ENCODE measurements around the gene ADRM1. TPM values are rescaled to one million over a fixed set of nuclear protein-coding genes. Genes with fewer than 3 reads are reported as not detected.

Gene ADRM1
- total RNA-seq, 4 donors from 2014 or later: 84.7 to 155 (median 146) TPM

DNA sequence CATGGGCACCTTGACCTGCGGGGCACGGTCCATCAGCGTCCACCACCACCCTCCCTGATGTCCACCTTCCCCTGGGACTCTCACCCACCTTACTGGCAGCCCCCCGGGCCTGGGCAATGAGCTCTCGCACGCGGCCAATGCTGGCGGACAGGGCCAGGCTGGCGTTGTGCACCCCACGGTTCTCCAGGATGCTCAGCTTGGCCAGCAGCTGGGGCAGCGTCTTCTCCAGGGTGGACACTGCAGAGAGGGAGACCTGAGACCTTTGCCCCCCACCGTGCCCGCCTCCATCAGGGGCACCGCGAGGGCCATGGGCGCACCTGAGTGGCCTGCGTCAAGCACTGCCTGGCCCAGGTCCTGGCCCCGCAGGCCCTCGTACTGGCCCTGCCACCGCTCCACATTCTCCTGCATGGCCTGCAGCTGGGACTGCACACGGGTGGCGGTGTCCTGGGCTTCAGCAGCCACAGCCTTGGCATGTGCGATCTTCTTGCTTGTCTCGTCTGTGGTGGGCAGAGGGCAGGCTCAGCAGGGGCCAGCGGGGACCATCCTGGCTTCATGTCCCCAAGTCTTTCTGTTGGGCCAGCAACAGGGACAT, 12.0 kb downstream of the ADRM1 start:
- H3K4me3 ChIP-seq: no peak overlapping the region
- WGBS: 93% methylated on average over 5 of the region's 25 CpGs

DNA sequence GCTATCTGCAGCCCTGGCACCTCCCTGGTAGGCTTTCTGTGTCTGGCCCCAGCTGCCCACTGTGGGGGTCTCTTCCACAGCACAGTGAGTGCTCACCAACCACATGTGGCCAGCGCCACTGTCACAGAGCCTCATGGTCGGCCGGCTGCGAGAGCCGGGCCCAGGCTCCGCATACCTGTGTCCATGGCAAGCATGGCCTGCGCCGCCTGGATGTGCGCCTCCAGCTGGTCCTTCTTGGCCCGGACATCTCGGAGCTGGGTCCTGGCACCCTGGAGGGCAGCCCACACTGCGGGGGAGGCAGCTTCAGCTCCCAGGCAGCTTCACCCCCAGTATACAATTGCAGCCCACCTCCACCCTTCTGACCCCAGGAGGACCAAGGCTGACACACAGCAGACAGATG, 13.0 kb downstream of the ADRM1 start:
- H3K27me3 ChIP-seq: no peaks in the 10 kb centered on the region
- H3K4me1 ChIP-seq: peaks cover 19% of the 10 kb centered on the region
- no peaks in the 10 kb centered on the region for H3K9me3 ChIP-seq
- H3K27ac ChIP-seq: no peak overlapping the region
- no CpG with 5 or more reads among the region's 12 CpGs for WGBS
- TF ChIP-seq, protein P1, sequence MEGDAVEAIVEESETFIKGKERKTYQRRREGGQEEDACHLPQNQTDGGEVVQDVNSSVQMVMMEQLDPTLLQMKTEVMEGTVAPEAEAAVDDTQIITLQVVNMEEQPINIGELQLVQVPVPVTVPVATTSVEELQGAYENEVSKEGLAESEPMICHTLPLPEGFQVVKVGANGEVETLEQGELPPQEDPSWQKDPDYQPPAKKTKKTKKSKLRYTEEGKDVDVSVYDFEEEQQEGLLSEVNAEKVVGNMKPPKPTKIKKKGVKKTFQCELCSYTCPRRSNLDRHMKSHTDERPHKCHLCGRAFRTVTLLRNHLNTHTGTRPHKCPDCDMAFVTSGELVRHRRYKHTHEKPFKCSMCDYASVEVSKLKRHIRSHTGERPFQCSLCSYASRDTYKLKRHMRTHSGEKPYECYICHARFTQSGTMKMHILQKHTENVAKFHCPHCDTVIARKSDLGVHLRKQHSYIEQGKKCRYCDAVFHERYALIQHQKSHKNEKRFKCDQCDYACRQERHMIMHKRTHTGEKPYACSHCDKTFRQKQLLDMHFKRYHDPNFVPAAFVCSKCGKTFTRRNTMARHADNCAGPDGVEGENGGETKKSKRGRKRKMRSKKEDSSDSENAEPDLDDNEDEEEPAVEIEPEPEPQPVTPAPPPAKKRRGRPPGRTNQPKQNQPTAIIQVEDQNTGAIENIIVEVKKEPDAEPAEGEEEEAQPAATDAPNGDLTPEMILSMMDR (IDR thresholded peaks at IDR 0.05): no peak
- TF ChIP-seq EP300 (IDR thresholded peaks at IDR 0.05) (no peak), POLR2A (IDR thresholded peaks at IDR 0.05) (no peak), POLR2AphosphoS5 (IDR thresholded peaks at IDR 0.05) (no peak)
- H3K36me3 ChIP-seq: peaks cover 84% of the 10 kb centered on the region
- no peak overlapping the region for H3K4me3 ChIP-seq
- no peak for DNase-seq (ENCODE audit: low spot score in 2 of 2)

More for the DNA sequence above, 12.0 kb downstream of the ADRM1 start:
- Histone ChIP-seq H3K27me3 (no peaks in the 10 kb centered on the region), H3K27ac (no peak overlapping the region), H3K9me3 (no peaks in the 10 kb centered on the region), H3K4me1 (peaks cover 19% of the 10 kb centered on the region), H3K36me3 (peaks cover 86% of the 10 kb centered on the region)
- TF ChIP-seq POLR2AphosphoS5 (IDR thresholded peaks at IDR 0.05) (no peak), POLR2A (IDR thresholded peaks at IDR 0.05) (no peak), EP300 (IDR thresholded peaks at IDR 0.05) (no peak)
- TF ChIP-seq, protein P1 (IDR thresholded peaks at IDR 0.05): no peak
- DNase-seq (ENCODE audit: low spot score in 2 of 2): no peak

DNA sequence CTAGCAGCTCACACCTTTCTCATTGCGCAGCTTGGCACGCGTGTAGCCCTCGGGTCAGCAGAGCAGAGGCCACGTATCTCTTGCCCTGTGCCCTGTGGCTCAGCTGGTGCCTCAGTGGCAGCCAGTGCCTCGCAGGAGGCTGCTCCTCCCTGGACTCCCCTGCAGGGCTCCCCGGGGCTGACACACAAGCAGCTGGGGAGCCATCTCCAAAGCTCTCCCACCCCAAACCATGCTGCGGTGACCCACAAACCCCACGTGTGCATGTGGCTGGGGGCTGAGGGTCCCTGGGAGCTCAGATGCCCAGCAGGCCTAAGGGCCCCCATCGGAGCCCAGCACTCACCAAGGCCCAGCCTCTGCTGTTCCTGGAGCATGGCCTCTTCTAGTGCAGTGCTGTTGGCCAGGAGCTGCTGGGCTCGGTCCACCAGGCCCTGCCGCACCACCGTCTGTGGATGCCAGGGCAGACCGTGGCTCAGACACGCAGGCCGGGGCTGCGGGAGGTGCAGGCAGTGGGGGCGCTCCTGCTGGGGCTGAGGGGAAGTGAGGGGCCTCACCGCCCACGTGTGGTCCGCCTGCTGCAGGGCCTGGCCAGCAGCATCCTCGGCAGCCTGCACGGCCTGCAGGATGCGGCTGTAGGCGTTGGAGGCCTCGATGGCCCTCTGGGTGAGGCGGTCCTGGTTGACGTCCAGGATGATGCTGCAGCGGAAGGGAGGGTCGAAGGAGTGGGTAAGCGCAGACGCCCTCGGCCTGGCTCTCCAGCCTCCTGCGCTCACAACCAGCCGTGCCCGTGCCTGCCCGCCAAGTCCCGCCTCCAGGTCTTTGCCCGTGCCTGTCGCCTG, 13.8 kb downstream of the ADRM1 start:
- TF ChIP-seq EP300 (IDR thresholded peaks at IDR 0.05) (no peak), POLR2A (IDR thresholded peaks at IDR 0.05) (no peak), POLR2AphosphoS5 (IDR thresholded peaks at IDR 0.05) (no peak)
- TF ChIP-seq, protein P1 (IDR thresholded peaks at IDR 0.05): no peak
- Histone ChIP-seq H3K9me3 (no peaks in the 10 kb centered on the region), H3K27me3 (no peaks in the 10 kb centered on the region), H3K4me3 (no peak overlapping the region), H3K27ac (no peak overlapping the region), H3K4me1 (peaks cover 19% of the 10 kb centered on the region), H3K36me3 (peaks cover 77% of the 10 kb centered on the region)
- DNase-seq (ENCODE audit: low spot score in 2 of 2): no peak
- no CpG with 5 or more reads among the region's 40 CpGs for WGBS

DNA sequence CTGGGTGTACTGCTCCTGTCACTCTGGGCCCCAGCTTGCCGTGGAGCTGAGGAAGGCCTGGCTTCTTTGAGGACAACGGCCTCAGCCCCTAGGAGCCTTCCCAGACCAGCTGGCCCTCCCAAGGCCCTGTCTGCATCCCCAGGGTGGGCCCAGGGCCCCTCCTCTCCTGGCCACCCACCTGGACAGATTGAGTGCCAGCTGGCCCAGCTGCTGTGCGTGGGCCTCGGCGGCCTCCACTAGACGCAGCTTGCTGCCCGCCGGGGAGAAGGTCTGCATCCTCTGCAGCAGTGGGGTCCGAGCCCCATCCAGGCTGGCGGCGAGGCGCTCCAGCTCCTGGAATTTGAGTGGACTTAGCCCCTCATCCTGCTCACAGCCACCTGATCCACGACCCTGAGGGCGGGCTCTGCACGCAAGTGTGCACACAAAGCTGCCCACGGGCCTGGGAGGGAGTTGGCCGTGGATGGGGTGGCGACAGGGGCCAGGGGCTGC, 14.4 kb downstream of the ADRM1 start:
- Histone ChIP-seq H3K27ac (no peak overlapping the region), H3K27me3 (no peaks in the 10 kb centered on the region), H3K9me3 (no peaks in the 10 kb centered on the region), H3K36me3 (peaks cover 77% of the 10 kb centered on the region), H3K4me1 (peaks cover 19% of the 10 kb centered on the region), H3K4me3 (no peak overlapping the region)
- WGBS: 40% methylated on average over 7 of the region's 18 CpGs
- no peak for DNase-seq (ENCODE audit: low spot score in 2 of 2)
- TF ChIP-seq EP300 (IDR thresholded peaks at IDR 0.05): no peak
- TF ChIP-seq POLR2A (IDR thresholded peaks at IDR 0.05): no peak
- no peak for TF ChIP-seq POLR2AphosphoS5 (IDR thresholded peaks at IDR 0.05)
- TF ChIP-seq, protein P1 (IDR thresholded peaks at IDR 0.05): no peak
